ENCODE data around the gene MEX3B.
"Not testable (repeated sequence)": the region's sequence is repeated elsewhere in the genome, so short reads cannot be mapped to it uniquely, and the experiment has no call there.

The MEX3B gene

DNA sequence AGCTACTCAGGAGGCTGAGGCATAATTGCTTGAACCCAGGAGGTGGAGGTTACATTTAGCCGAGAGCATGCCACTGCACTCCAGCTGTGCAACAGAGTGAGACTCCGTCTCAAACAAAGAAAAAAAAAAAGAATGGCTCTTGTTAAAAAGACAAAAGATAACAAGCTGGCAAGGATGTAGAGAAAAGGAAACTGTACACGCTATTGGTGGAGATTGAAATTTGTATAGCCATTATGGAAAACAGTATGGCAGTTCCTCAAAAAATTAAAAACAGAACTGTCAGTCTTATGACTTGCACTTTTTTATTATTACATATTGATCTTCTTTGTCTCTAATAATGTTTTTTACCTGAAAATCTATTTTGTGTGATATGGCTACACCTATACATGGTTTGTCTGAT, 41.9 kb downstream of the MEX3B start:
- no peak for DNase-seq

DNA sequence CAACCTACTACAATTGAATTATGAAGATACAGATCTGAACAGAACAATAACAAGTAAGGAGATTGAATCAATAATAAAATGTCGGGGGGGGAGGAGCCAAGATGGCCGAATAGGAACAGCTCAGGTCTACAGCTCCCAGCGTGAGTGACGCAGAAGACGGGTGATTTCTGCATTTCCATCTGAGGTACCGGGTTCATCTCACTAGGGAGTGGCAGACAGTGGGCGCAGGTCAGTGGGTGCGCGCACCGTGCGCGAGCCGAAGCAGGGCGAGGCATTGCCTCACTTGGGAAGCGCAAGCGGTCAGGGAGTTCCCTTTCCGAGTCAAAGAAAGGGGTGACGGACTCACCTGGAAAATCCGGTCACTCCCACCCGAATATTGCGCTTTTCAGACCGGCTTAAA, 50.7 kb downstream of the MEX3B start:
- DNase-seq = not testable (repeated sequence)

DNA sequence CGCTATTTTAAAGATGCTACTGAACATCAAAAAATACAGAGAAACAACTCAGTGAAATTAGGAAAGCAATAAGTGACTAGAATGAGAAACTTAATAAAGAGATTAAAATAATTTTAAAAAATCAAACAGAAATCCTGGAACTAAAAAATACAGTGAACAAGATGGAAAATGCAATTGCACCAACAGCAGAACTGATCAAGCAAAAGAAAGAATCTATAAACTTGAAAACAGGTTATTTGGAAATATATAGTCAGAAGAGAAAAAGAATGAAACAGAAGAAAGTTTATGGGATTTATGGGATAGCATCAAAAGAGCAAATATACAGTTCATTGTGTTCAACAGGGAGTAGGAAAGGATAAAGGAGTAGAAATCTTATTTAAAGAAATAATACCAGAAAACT, 53.3 kb downstream of the MEX3B start:
- DNase-seq = no peak

All from suppressor macrophage (primary cell).